T-helper 1 cell treated with Interleukin-12 subunit alpha and Interleukin-12 subunit beta and Interleukin-4 antibody, amounts not matched to agents 30 μg/mL and 1 μg/mL, for 36 hours (primary cell): ENCODE data around the gene CCDC24.

ENCODE experiments used
- H3K27ac Mint-ChIP-seq: one replicate; pipeline ENCODE4 v1.8.0; 2021; ENCODE audit warnings: mild to moderate bottlenecking, mixed read lengths
- H3K27me3 Mint-ChIP-seq: one replicate; pipeline ENCODE4 v1.8.0; 2021; ENCODE audit warnings: low read depth, mixed read lengths
- H3K36me3 Mint-ChIP-seq: one replicate; pipeline ENCODE4 v1.8.0; 2021; ENCODE audit warnings: low read depth, mixed read lengths
- H3K4me1 Mint-ChIP-seq: one replicate; pipeline ENCODE4 v1.8.0; 2021; ENCODE audit warnings: low read depth, mixed read lengths
- H3K4me3 Mint-ChIP-seq: one replicate; pipeline ENCODE4 v1.8.0; 2021; ENCODE audit warnings: mild to moderate bottlenecking, moderate library complexity, mixed read lengths
- H3K9me3 Mint-ChIP-seq: one replicate; pipeline ENCODE4 v1.8.0; 2021; ENCODE audit warnings: mixed read lengths

Gene CCDC24

GRCh38 chr1:44040846-44041245 lies 49.4 kb downstream of the CCDC24 start:
- Mint-ChIP-seq H3K36me3 (no peaks in the 10 kb centered on the region), H3K27ac (no peak overlapping the region), H3K27me3 (peaks cover 18% of the 10 kb centered on the region), H3K9me3 (no peaks in the 10 kb centered on the region), H3K4me3 (no peak overlapping the region), H3K4me1 (peaks cover 2% of the 10 kb centered on the region)

GRCh38 chr1:44043176-44044070 lies 52.0 kb downstream of the CCDC24 start:
- Mint-ChIP-seq H3K27me3 (peaks cover 18% of the 10 kb centered on the region), H3K27ac (no peak overlapping the region), H3K4me1 (peaks cover 11% of the 10 kb centered on the region), H3K9me3 (no peaks in the 10 kb centered on the region), H3K4me3 (no peak overlapping the region), H3K36me3 (no peaks in the 10 kb centered on the region)

GRCh38 chr1:44044071-44044801 lies 52.8 kb downstream of the CCDC24 start:
- H3K27ac Mint-ChIP-seq, result no peak overlapping the region

GRCh38 chr1:44045064-44045463 lies 53.7 kb downstream of the CCDC24 start:
- H3K27me3 Mint-ChIP-seq, result peaks cover 15% of the 10 kb centered on the region
- H3K9me3 Mint-ChIP-seq, result no peaks in the 10 kb centered on the region
- H3K4me3 Mint-ChIP-seq, result no peak overlapping the region
- no peak overlapping the region for H3K27ac Mint-ChIP-seq
- H3K36me3 Mint-ChIP-seq, result no peaks in the 10 kb centered on the region
- H3K4me1 Mint-ChIP-seq, result peaks cover 11% of the 10 kb centered on the region

More at GRCh38 chr1:44044071-44044801, 52.8 kb downstream of the CCDC24 start:
- Mint-ChIP-seq H3K4me1 (peaks cover 11% of the 10 kb centered on the region), H3K36me3 (no peaks in the 10 kb centered on the region), H3K9me3 (no peaks in the 10 kb centered on the region), H3K27me3 (peaks cover 18% of the 10 kb centered on the region), H3K4me3 (no peak overlapping the region)
